Measurements from ENCODE around the gene FAM186B. TPM values are rescaled to one million over a fixed set of nuclear protein-coding genes. Genes with fewer than 3 reads are reported as not detected.

FAM186B gene
- polyA plus RNA-seq, 1 of the 3 experiments (the other 2 are of a cell fraction), result 0.16 TPM

DNA sequence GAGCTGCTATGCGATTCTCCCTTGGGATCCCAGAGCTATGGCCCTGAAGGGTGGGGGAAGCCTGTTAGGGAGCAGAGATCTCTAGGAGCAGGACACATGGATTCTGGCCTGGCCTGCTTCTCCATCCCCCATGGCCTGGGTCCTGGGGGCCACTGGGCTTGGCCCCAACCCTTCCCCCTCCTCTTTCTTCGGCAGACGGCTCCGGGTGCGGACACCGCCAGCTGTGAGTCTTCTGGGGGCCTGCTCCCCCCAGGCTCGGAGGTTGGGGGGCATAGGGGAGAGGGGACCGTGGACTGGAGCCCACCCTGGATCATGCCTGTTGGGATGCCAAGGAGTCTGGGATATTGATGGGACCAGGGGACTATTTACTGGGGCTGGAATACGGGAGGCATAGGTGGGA is 27.0 kb upstream of the FAM186B start:
- Histone ChIP-seq H3K4me1 (ENCODE audit: control insufficient read depth in 1 of 2, insufficient read depth in 2 of 2, low read depth in 1 of 2, low read length in 1 of 2) (peaks cover 9 to 11% of the 10 kb centered on the region in 2 experiments; a peak in 3 of 4 replicates), H3K79me2 (ENCODE audit: insufficient read depth) (peaks cover 3% of the 10 kb centered on the region; the same call in 1 of the 2 replicates), H3K27me3 (ENCODE audit: insufficient read depth) (no peaks in the 10 kb centered on the region), H3K4me2 (no peak overlapping the region), H3F3A (replicated peaks; ENCODE audit: insufficient read depth) (peaks cover 35% of the 10 kb centered on the region), H4K20me1 (ENCODE audit: insufficient read depth) (no peaks in the 10 kb centered on the region), H3K9ac (no peak overlapping the region), H2AFZ (ENCODE audit: low read depth) (no peak overlapping the region), H3K9me2 (no peaks in the 10 kb centered on the region), H3K4me3 (ENCODE audit: low read depth in 2 of 2, low read length in 1 of 2) (no peak overlapping the region), H3K9me3 (no peaks in the 10 kb centered on the region), H3K27ac (ENCODE audit: low read depth in 2 of 2, low read length in 1 of 2) (no peak overlapping the region), H3K36me3 (replicated peaks in 1 of 2; ENCODE audit: control insufficient read depth in 1 of 2, insufficient read depth in 2 of 2, low read length in 1 of 2) (peaks cover 0 to 23% of the 10 kb centered on the region in 2 experiments)
- no peak for TF ChIP-seq NRF1 (IDR thresholded peaks at IDR 0.05; ENCODE audit: low read depth, low read length)
- no peak for DNase-seq
- WGBS (ENCODE audit: low lambda C conversion rate), result 84% methylated on average over 4 of the region's 9 CpGs
- ChIA-PET CTCF (interaction anchor here (0.8 to 30.5 kb wide), 5 partner anchors 8 to 289 kb away, joined by 3 to 590 read pairs (median 14); partner anchors contain the start of genes FMNL3 and PRPF40B), POLR2A (no interaction called here)

DNA sequence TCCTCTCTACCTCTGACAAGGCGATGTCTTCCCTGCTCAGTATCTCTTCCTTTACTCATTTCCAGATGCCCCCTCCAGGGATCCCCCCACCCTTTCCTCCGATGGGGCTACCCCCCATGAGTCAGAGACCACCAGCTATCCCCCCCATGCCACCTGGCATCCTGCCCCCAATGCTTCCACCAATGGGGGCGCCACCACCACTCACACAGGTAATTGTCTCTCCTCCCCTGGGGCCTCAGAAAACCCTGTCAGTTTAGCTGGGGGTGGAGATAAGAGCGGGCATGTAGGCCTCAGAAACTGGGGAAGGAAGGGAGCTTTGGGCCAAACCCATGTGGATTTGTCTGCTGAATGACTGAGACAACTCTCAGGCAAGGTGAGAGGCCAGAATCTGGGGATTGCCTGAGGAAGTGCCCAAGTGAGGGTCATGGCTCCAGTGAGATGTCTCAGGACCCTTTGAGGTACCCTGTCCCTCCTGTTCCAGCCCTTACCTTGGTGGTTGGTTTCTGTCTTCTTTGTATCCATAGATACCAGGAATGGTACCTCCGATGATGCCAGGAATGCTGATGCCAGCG is 26.0 kb upstream of the FAM186B start:
- ChIA-PET POLR2A (no interaction called here), CTCF (interaction anchor here (2.0 to 30.5 kb wide), 3 partner anchors 9 to 81 kb away, joined by 5 to 590 read pairs (median 14); partner anchors contain the start of genes FMNL3 and PRPF40B)
- TF ChIP-seq, protein P1, sequence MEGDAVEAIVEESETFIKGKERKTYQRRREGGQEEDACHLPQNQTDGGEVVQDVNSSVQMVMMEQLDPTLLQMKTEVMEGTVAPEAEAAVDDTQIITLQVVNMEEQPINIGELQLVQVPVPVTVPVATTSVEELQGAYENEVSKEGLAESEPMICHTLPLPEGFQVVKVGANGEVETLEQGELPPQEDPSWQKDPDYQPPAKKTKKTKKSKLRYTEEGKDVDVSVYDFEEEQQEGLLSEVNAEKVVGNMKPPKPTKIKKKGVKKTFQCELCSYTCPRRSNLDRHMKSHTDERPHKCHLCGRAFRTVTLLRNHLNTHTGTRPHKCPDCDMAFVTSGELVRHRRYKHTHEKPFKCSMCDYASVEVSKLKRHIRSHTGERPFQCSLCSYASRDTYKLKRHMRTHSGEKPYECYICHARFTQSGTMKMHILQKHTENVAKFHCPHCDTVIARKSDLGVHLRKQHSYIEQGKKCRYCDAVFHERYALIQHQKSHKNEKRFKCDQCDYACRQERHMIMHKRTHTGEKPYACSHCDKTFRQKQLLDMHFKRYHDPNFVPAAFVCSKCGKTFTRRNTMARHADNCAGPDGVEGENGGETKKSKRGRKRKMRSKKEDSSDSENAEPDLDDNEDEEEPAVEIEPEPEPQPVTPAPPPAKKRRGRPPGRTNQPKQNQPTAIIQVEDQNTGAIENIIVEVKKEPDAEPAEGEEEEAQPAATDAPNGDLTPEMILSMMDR (IDR thresholded peaks at IDR 0.05), result no peak
- TF ChIP-seq RFX5 (IDR thresholded peaks at IDR 0.05; ENCODE audit: low read length) (no peak), SIN3A (IDR thresholded peaks at IDR 0.05; ENCODE audit: borderline replicate concordance, low read depth, low read length) (no peak), NFIC (IDR thresholded peaks at IDR 0.05; ENCODE audit: borderline replicate concordance) (no peak), RXRA (IDR thresholded peaks at IDR 0.05; ENCODE audit: borderline replicate concordance, low read depth) (no peak), FOXM1 (IDR thresholded peaks at IDR 0.05; ENCODE audit: low read depth) (no peak), FOSL2 (IDR thresholded peaks at IDR 0.05; ENCODE audit: borderline replicate concordance, low read depth) (no peak), POLR2AphosphoS5 (IDR thresholded peaks at IDR 0.05; ENCODE audit: low read depth, low read length) (no peak), EZH2phosphoT487 (IDR thresholded peaks at IDR 0.05; ENCODE audit: borderline replicate concordance, low read depth) (no peak), SMC3 (IDR thresholded peaks at IDR 0.05; ENCODE audit: low read depth, low read length) (no peak), RAD21 (IDR thresholded peaks at IDR 0.05; ENCODE audit: low read length) (no peak), PBX3 (IDR thresholded peaks at IDR 0.05) (no peak), FOXJ3 (CRISPR knock-in tag; IDR thresholded peaks at IDR 0.05) (no peak), REST (IDR thresholded peaks at IDR 0.05; ENCODE audit: low read depth, low read length) (no peak)
- TF ChIP-seq, protein P2, sequence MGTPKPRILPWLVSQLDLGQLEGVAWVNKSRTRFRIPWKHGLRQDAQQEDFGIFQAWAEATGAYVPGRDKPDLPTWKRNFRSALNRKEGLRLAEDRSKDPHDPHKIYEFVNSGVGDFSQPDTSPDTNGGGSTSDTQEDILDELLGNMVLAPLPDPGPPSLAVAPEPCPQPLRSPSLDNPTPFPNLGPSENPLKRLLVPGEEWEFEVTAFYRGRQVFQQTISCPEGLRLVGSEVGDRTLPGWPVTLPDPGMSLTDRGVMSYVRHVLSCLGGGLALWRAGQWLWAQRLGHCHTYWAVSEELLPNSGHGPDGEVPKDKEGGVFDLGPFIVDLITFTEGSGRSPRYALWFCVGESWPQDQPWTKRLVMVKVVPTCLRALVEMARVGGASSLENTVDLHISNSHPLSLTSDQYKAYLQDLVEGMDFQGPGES (IDR thresholded peaks at IDR 0.05; ENCODE audit: low read depth, low read length), result no peak
- H3K4me3 ChIP-seq (ENCODE audit: low read depth in 2 of 2, low read length in 1 of 2), result no peak overlapping the region
- peaks cover 0 to 23% of the 10 kb centered on the region in 2 experiments for H3K36me3 ChIP-seq (replicated peaks in 1 of 2; ENCODE audit: control insufficient read depth in 1 of 2, insufficient read depth in 2 of 2, low read length in 1 of 2)
- peaks cover 2 to 16% of the 10 kb centered on the region in 2 experiments; a peak in 3 of 4 replicates for H3K4me1 ChIP-seq (ENCODE audit: control insufficient read depth in 1 of 2, insufficient read depth in 2 of 2, low read depth in 1 of 2, low read length in 1 of 2)
- H3K4me2 ChIP-seq, result no peak overlapping the region
- no peaks in the 10 kb centered on the region for H4K20me1 ChIP-seq (ENCODE audit: insufficient read depth)
- no peak for DNase-seq
- no peaks in the 10 kb centered on the region for H3K27me3 ChIP-seq (ENCODE audit: insufficient read depth)
- H3K9me2 ChIP-seq, result no peaks in the 10 kb centered on the region
- H3K9me3 ChIP-seq, result no peaks in the 10 kb centered on the region
- peaks cover 35% of the 10 kb centered on the region for H3F3A ChIP-seq (replicated peaks; ENCODE audit: insufficient read depth)
- WGBS (ENCODE audit: low lambda C conversion rate), result 81% methylated on average over 4 of the region's 6 CpGs
- H3K79me2 ChIP-seq (ENCODE audit: insufficient read depth), result peaks cover 3% of the 10 kb centered on the region; the same call in 1 of the 2 replicates
- no peak overlapping the region for H3K27ac ChIP-seq (ENCODE audit: low read depth in 2 of 2, low read length in 1 of 2)
- H2AFZ ChIP-seq (ENCODE audit: low read depth), result no peak overlapping the region
- no peak overlapping the region for H3K9ac ChIP-seq
